Left kidney (tissue), 2 donors: Measurements from ENCODE around the gene LRRC3. TPM values are rescaled to one million over a fixed set of nuclear protein-coding genes. Genes with fewer than 3 reads are reported as not detected.

ENCODE experiments used
- DNase-seq: peaks from one replicate; pipeline ENCODE4 v3.0.0-alpha.2; 2013
- polyA plus RNA-seq: library from polyadenylated mRNA; unstranded; fragments of 120-200 nt; gene quantifications from one replicate; pipeline ENCODE4 v1.2.1, GENCODE V29; 2013; ENCODE audit not compliant: insufficient read length

The LRRC3 gene
- polyA plus RNA-seq, 1 donor = 4.6 TPM

DNA sequence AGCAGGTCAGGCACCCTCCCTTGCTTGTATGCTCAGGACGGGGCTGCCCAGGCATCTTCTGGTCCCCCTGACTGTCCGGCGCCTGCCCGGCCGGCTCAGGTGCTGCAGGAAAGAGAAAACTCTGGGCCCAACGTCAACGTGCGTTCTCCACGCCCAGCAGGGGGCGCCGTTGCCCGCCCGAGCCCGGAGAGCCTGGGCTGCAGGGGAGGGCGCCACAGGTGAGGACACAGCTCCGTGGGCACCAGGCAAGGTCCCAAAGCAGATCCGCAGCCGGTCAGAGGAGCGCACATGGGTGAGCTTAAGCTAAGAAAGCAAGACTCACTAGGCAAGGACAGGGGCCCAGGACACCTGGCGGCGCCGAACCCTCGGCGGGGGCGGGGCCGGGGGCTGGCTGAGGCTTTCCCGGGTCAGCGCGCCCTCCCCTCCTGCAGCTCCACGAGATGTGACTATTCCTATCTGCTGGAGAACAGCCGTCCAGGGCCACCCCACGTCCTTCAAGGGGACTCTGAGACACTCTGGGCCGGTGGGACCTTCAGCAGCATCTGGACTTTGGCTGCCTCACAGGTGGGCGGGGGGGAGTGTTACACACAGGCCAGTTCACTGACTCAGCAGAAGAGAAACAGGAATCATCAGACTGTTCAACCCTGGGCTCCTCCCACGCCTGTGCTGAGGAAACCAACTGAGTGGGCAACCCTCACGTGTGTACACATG, 55.4 kb downstream of the LRRC3 start:
- peak; percentile 73 for DNase-seq

DNA sequence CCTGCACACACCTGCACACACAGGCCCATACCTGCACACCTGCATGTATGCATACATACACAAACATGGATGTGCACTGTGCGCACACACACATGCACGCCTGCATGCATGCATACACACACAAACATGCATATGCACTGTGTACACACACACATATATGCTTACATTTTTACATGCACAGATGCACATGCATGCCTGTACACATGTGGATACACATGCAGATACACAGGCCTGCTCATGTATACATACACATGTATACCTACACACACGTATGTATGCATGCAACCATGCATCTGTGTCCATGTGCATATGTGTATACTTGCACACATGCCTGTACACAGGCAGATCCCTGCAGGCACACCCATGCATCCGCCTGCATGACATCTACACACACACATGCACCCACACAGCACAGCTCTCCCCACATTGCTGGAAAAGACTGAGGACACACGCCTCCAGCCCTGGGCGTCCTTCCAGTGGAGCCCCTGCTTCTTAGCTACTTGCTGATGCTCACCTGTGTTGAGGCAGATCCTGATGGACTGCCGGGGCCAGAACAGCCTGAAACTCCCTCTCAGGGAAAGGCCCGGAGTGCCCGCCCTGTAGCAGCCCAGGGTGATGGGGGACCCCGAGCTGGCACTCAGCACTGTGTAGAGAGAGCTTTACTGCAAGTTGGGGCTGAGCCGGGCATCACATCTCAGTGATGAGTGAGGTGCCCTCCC, 56.1 kb downstream of the LRRC3 start:
- no peak for DNase-seq

Other genes with a start within 250 kb of the LRRC3 start
- gene ICOSLG, start 214.6 kb upstream of the LRRC3 start, polyA plus RNA-seq = 7.3 TPM
- not detected for gene DNMT3L, start 193.6 kb upstream of the LRRC3 start, polyA plus RNA-seq
- gene AIRE, start 169.6 kb upstream of the LRRC3 start, polyA plus RNA-seq = 0.42 TPM
- 117 TPM for gene PFKL, start 155.5 kb upstream of the LRRC3 start, polyA plus RNA-seq
- 18.2 TPM for gene CFAP410, start 116.1 kb upstream of the LRRC3 start, polyA plus RNA-seq
- gene TRPM2, start 101.9 kb upstream of the LRRC3 start, polyA plus RNA-seq = 0.57 TPM
- gene KRTAP10-1, start 84.7 kb downstream of the LRRC3 start, polyA plus RNA-seq = not detected
- not detected for gene KRTAP10-2, start 96.0 kb downstream of the LRRC3 start, polyA plus RNA-seq
- not detected for gene KRTAP10-3, start 103.3 kb downstream of the LRRC3 start, polyA plus RNA-seq
- gene KRTAP10-4, start 118.2 kb downstream of the LRRC3 start, polyA plus RNA-seq = not detected
- not detected for gene KRTAP10-5, start 125.1 kb downstream of the LRRC3 start, polyA plus RNA-seq
- not detected for gene KRTAP10-6, start 137.0 kb downstream of the LRRC3 start, polyA plus RNA-seq
- gene KRTAP10-7, start 145.1 kb downstream of the LRRC3 start, polyA plus RNA-seq = not detected
- not detected for gene KRTAP10-8, start 156.6 kb downstream of the LRRC3 start, polyA plus RNA-seq
- gene KRTAP10-9, start 171.6 kb downstream of the LRRC3 start, polyA plus RNA-seq = not detected
- gene KRTAP10-10, start 181.8 kb downstream of the LRRC3 start, polyA plus RNA-seq = not detected
- gene KRTAP10-11, start 190.9 kb downstream of the LRRC3 start, polyA plus RNA-seq = not detected
- not detected for gene KRTAP12-4, start 199.1 kb downstream of the LRRC3 start, polyA plus RNA-seq
- not detected for gene KRTAP12-3, start 202.4 kb downstream of the LRRC3 start, polyA plus RNA-seq
- not detected for gene KRTAP12-2, start 211.4 kb downstream of the LRRC3 start, polyA plus RNA-seq
- gene KRTAP12-1, start 226.7 kb downstream of the LRRC3 start, polyA plus RNA-seq = not detected
- not detected for gene KRTAP10-12, start 241.7 kb downstream of the LRRC3 start, polyA plus RNA-seq